T-cell (primary cell): ENCODE results near the gene LDLRAP1. TPM values are rescaled to one million over a fixed set of nuclear protein-coding genes. Genes with fewer than 3 reads are reported as not detected.

Experiments used
- ATAC-seq, 4 experiments: fragments of 200-7000 bp in 3 of 4; fragments of 150-1000 bp in 1 of 4; cut with Tn5 transposase; replicated peaks in 1 of 4; 1 replicate in 3 of 4; 2 replicates in 1 of 4; pipeline ENCODE4 v1.10.0; 2021; ENCODE audit warnings: moderate library complexity in 3 of 4, mild to moderate bottlenecking in 2 of 4, moderate number of reproducible peaks in 1 of 4
- CTCF ChIA-PET, 2 donors: fragments of 300-600 bp; sonication (Branson Sonifier 250); formaldehyde crosslinking; loops; one replicate each; lab custom pipeline; 2022; ENCODE audit warnings: antibody characterized with exemption in 2 of 2; lab: Charles Lee
- POLR2A ChIA-PET, 2 donors: fragments of 300-600 bp; sonication (Branson Sonifier 250); formaldehyde crosslinking; loops; one replicate each; lab custom pipeline; 2022; ENCODE audit warnings: antibody characterized with exemption in 2 of 2; lab: Charles Lee
- DNase-seq, 35 experiments: peaks; one replicate each; pipeline versions ENCODE4 v3.0.0 to v3.0.0-alpha.2; 2013 to 2023
- H3K27ac ChIP-seq: one replicate; pipeline ENCODE4 v1.5.1; 2013; ENCODE audit warnings: low read length
- H3K27me3 ChIP-seq, 2 experiments: replicated peaks in 1 of 2; 1 replicate in 1 of 2; 2 replicates in 1 of 2; pipeline versions ENCODE4 v1.6.1 to v1.7.0; 2013; ENCODE audit warnings: low read length in 1 of 2, mixed read lengths in 1 of 2; ENCODE audit not compliant: control insufficient read depth in 2 of 2, insufficient read depth in 2 of 2; ENCODE audit errors: extremely low read depth in 1 of 2
- H3K36me3 ChIP-seq, 2 donors: 1 replicate in 1 of 2; 2 replicates in 1 of 2; pipeline versions ENCODE4 v1.6.1 to v1.7.0; 2013; ENCODE audit warnings: low read length in 1 of 2; ENCODE audit not compliant: control insufficient read depth in 2 of 2, insufficient read depth in 1 of 2; ENCODE audit errors: extremely low read depth in 1 of 2
- H3K4me1 ChIP-seq, 2 experiments: 1 replicate in 1 of 2; 2 replicates in 1 of 2; pipeline versions ENCODE4 v1.6.1 to v1.7.0; 2013; ENCODE audit warnings: low read length in 2 of 2, mixed read lengths in 1 of 2; ENCODE audit not compliant: insufficient read depth in 2 of 2, control insufficient read depth in 1 of 2; ENCODE audit errors: extremely low read depth in 1 of 2
- H3K4me3 ChIP-seq, 2 donors: 1 replicate in 1 of 2; 2 replicates in 1 of 2; pipeline versions ENCODE4 v1.5.1 to v1.7.0; 2013; ENCODE audit warnings: mild to moderate bottlenecking in 2 of 2, low read length in 1 of 2, moderate library complexity in 1 of 2; ENCODE audit not compliant: control insufficient read depth in 1 of 2; ENCODE audit errors: extremely low read depth in 1 of 2
- H3K9me3 ChIP-seq: 2 replicates; pipeline ENCODE4 v1.7.0; 2013
- H3K27ac Mint-ChIP-seq, 2 donors: one replicate each; pipeline ENCODE4 v1.8.0; 2020 to 2021; ENCODE audit warnings: mild to moderate bottlenecking in 2 of 2, mixed read lengths in 2 of 2
- H3K27me3 Mint-ChIP-seq, 2 donors: one replicate each; pipeline ENCODE4 v1.8.0; 2021 to 2022; ENCODE audit warnings: mixed read lengths in 2 of 2
- H3K36me3 Mint-ChIP-seq: one replicate; pipeline ENCODE4 v1.8.0; 2021; ENCODE audit warnings: mixed read lengths
- H3K4me1 Mint-ChIP-seq, 3 donors: one replicate each; pipeline ENCODE4 v1.8.0; 2020 to 2022; ENCODE audit warnings: mixed read lengths in 3 of 3, mild to moderate bottlenecking in 1 of 3
- H3K4me3 Mint-ChIP-seq, 3 donors: one replicate each; pipeline ENCODE4 v1.8.0; 2020 to 2022; ENCODE audit warnings: mild to moderate bottlenecking in 3 of 3, mixed read lengths in 3 of 3, moderate library complexity in 3 of 3
- H3K9me3 Mint-ChIP-seq, 3 donors: one replicate each; pipeline ENCODE4 v1.8.0; 2020 to 2022; ENCODE audit warnings: mixed read lengths in 3 of 3
- WGBS: methylation state at CpG from one replicate; pipeline ENCODE4 v1.1.5; 2013; ENCODE audit warnings: missing lambda C conversion rate; ENCODE audit not compliant: insufficient coverage; 5-methylcytosine and 5-hydroxymethylcytosine counted together
- total RNA-seq, 35 experiments: library from RNA in 6 of 35; stranded (reverse) in 6 of 35; fragments of 120-200 nt in 1 of 35; gene quantifications; one replicate each; pipeline versions ENCODE4 v1.2.1 to v1.2.4 and lab custom pipeline; 2013 to 2026

The LDLRAP1 gene
- total RNA-seq, 5 donors from 2014 or later (not counting 1 experiment from before 2014, with no cell fraction given): 143 to 298 (median 222) TPM

- no peak for DNase-seq
- H3K4me3 ChIP-seq: peak overlapping the region; percentile 69 to 79
- Mint-ChIP-seq H3K27ac (peak overlapping the region; percentile 97 to 100), H3K4me3 (peak overlapping the region; percentile 95 to 99 (median 98)), H3K4me1 (peaks cover 85 to 93% (median 88%) of the 10 kb centered on the region in 3 donors), H3K27me3 (no peaks in the 10 kb centered on the region), H3K36me3 (peaks cover 39% of the 10 kb centered on the region), H3K9me3 (no peaks in the 10 kb centered on the region)
- peak overlapping the region; percentile 60 for H3K27ac ChIP-seq
- POLR2A ChIA-PET: interaction anchor here in 1 of 2 donors (0.6 to 0.8 kb wide), 4 partner anchors 15 to 1230 kb away, joined by 3 to 4 read pairs (median 4); no protein-coding TSS in a partner anchor
- no peak for ATAC-seq
- H3K36me3 ChIP-seq: peaks cover 8 to 56% of the 10 kb centered on the region in 2 donors
- peaks cover 43 to 91% of the 10 kb centered on the region in 2 experiments for H3K4me1 ChIP-seq
- 47% methylated on average over 3 of the region's 8 CpGs for WGBS
- no peaks in the 10 kb centered on the region for H3K9me3 ChIP-seq
- CTCF ChIA-PET: interaction anchor here (0.6 to 2.2 kb wide), 7 partner anchors 12 to 247 kb away, joined by 3 to 10 read pairs (median 4); no protein-coding TSS in a partner anchor
- no peaks in the 10 kb centered on the region for H3K27me3 ChIP-seq
Observed at GRCh38 chr1:25565626-25566025, 22.2 kb downstream of the LDLRAP1 start.

GRCh38 chr1:25566176-25566729 is 22.8 kb downstream of the LDLRAP1 start:
- H3K27ac Mint-ChIP-seq: peak overlapping the region; percentile 97 to 100
- peaks cover 80 to 91% (median 82%) of the 10 kb centered on the region in 3 donors for H3K4me1 Mint-ChIP-seq
- no peaks in the 10 kb centered on the region for H3K9me3 ChIP-seq
- H3K4me3 ChIP-seq: peak overlapping the region; percentile 69 to 79
- H3K36me3 Mint-ChIP-seq: peaks cover 39% of the 10 kb centered on the region
- ATAC-seq: no peak
- peaks cover 36 to 91% of the 10 kb centered on the region in 2 experiments for H3K4me1 ChIP-seq
- ChIA-PET CTCF (interaction anchor here (0.6 to 2.2 kb wide), 9 partner anchors 10 to 1124 kb away, joined by 3 to 10 read pairs (median 4); no protein-coding TSS in a partner anchor), POLR2A (interaction anchor here in 1 of 2 donors (0.8 kb wide), 1 partner anchor 16 kb away, joined by 3 read pairs; no protein-coding TSS in a partner anchor)
- 50% methylated on average over 4 of the region's 9 CpGs for WGBS
- H3K27ac ChIP-seq: no peak overlapping the region
- no peaks in the 10 kb centered on the region for H3K27me3 ChIP-seq
- peak overlapping the region; percentile 95 to 99 (median 98) for H3K4me3 Mint-ChIP-seq
- no peaks in the 10 kb centered on the region for H3K9me3 Mint-ChIP-seq
- H3K27me3 Mint-ChIP-seq: no peaks in the 10 kb centered on the region
- H3K36me3 ChIP-seq: peaks cover 8 to 53% of the 10 kb centered on the region in 2 donors
- no peak for DNase-seq

GRCh38 chr1:25566730-25567341 is 23.4 kb downstream of the LDLRAP1 start:
- Mint-ChIP-seq H3K4me3 (peak overlapping the region; percentile 95 to 99 (median 98)), H3K4me1 (peaks cover 76 to 91% (median 80%) of the 10 kb centered on the region in 3 donors), H3K9me3 (no peaks in the 10 kb centered on the region), H3K36me3 (peaks cover 39% of the 10 kb centered on the region), H3K27ac (peak overlapping the region; percentile 91 to 97), H3K27me3 (no peaks in the 10 kb centered on the region)
- peak in 26 of 35 experiments; percentile 29 to 72 (median 45) for DNase-seq
- Histone ChIP-seq H3K9me3 (no peaks in the 10 kb centered on the region), H3K27me3 (no peaks in the 10 kb centered on the region), H3K36me3 (peaks cover 8 to 53% of the 10 kb centered on the region in 2 donors), H3K4me1 (peaks cover 31 to 91% of the 10 kb centered on the region in 2 experiments), H3K4me3 (peak overlapping the region in 1 of 2 donors; percentile 0), H3K27ac (no peak overlapping the region)
- 87% methylated on average over 19 of the region's 21 CpGs for WGBS
- peak in 1 of 4 experiments; percentile 33 for ATAC-seq
- POLR2A ChIA-PET: interaction anchor here in 1 of 2 donors (0.8 kb wide), 1 partner anchor 16 kb away, joined by 3 read pairs; no protein-coding TSS in a partner anchor
- CTCF ChIA-PET: interaction anchor here (0.6 to 2.2 kb wide), 9 partner anchors 10 to 1124 kb away, joined by 3 to 10 read pairs (median 4); partner anchors contain the start of gene SELENON (in 1 of the 2)

- H3K27ac Mint-ChIP-seq: peak overlapping the region; percentile 79 to 97
- peak overlapping the region; percentile 1 to 99 (median 18) for H3K4me3 Mint-ChIP-seq
- WGBS: 85% methylated on average over 5 of the region's 10 CpGs
Observed at GRCh38 chr1:25567710-25568089, 24.3 kb downstream of the LDLRAP1 start.

GRCh38 chr1:25568090-25568833 is 24.9 kb downstream of the LDLRAP1 start:
- Mint-ChIP-seq H3K9me3 (no peaks in the 10 kb centered on the region), H3K27ac (peak overlapping the region; percentile 79 to 97), H3K27me3 (no peaks in the 10 kb centered on the region), H3K4me3 (peak overlapping the region; percentile 1 to 99 (median 18)), H3K36me3 (peaks cover 32% of the 10 kb centered on the region), H3K4me1 (peaks cover 74 to 91% (median 81%) of the 10 kb centered on the region in 3 donors)
- Histone ChIP-seq H3K36me3 (peaks cover 8 to 53% of the 10 kb centered on the region in 2 donors), H3K27me3 (peaks cover 0 to 3% of the 10 kb centered on the region in 2 experiments), H3K9me3 (no peaks in the 10 kb centered on the region), H3K4me1 (peaks cover 25 to 91% of the 10 kb centered on the region in 2 experiments), H3K4me3 (no peak overlapping the region), H3K27ac (no peak overlapping the region)
- DNase-seq (no peak), ATAC-seq (no peak)
- ChIA-PET CTCF (no interaction called here), POLR2A (no interaction called here)
- WGBS: 80% methylated on average over 14 of the region's 21 CpGs

More at GRCh38 chr1:25567710-25568089, 24.3 kb downstream of the LDLRAP1 start:
- DNase-seq: no peak
- ATAC-seq: no peak
- H3K27me3 Mint-ChIP-seq: no peaks in the 10 kb centered on the region
- H3K9me3 ChIP-seq: no peaks in the 10 kb centered on the region
- H3K27ac ChIP-seq: no peak overlapping the region
- H3K4me1 Mint-ChIP-seq: peaks cover 73 to 91% (median 79%) of the 10 kb centered on the region in 3 donors
- CTCF ChIA-PET: no interaction called here
- H3K27me3 ChIP-seq: no peaks in the 10 kb centered on the region
- H3K36me3 ChIP-seq: peaks cover 8 to 53% of the 10 kb centered on the region in 2 donors
- peaks cover 25 to 91% of the 10 kb centered on the region in 2 experiments for H3K4me1 ChIP-seq
- no peak overlapping the region for H3K4me3 ChIP-seq
- POLR2A ChIA-PET: interaction anchor here in 1 of 2 donors (0.7 kb wide), 1 partner anchor 28 kb away, joined by 3 read pairs; no protein-coding TSS in a partner anchor
- peaks cover 38% of the 10 kb centered on the region for H3K36me3 Mint-ChIP-seq
- no peaks in the 10 kb centered on the region for H3K9me3 Mint-ChIP-seq
